Neural crest cell (in vitro differentiated cells): ENCODE results near the gene FAM81A. TPM values are rescaled to one million over a fixed set of nuclear protein-coding genes. Genes with fewer than 3 reads are reported as not detected.
"Not testable (repeated sequence)": the region's sequence is repeated elsewhere in the genome, so short reads cannot be mapped to it uniquely, and the experiment has no call there.

Experiments
- DNase-seq: peaks from one replicate; pipeline ENCODE4 v3.0.0; 2021; ENCODE audit warnings: low read depth, mixed read lengths, low spot score
- H3K27ac Mint-ChIP-seq: one replicate; pipeline ENCODE4 v1.8.0; 2021; ENCODE audit warnings: mild to moderate bottlenecking, mixed read lengths; ENCODE audit not compliant: unreplicated experiment
- H3K27me3 Mint-ChIP-seq: 2 replicates; pipeline ENCODE4 v1.8.0; 2021; ENCODE audit warnings: low read depth, mild to moderate bottlenecking, mixed read lengths
- H3K36me3 Mint-ChIP-seq: 2 replicates; pipeline ENCODE4 v1.8.0; 2021; ENCODE audit warnings: low read depth, mild to moderate bottlenecking, mixed read lengths
- H3K4me1 Mint-ChIP-seq: 2 replicates; pipeline ENCODE4 v1.8.0; 2021; ENCODE audit warnings: mixed read lengths
- H3K4me3 Mint-ChIP-seq: one replicate; pipeline ENCODE4 v1.8.0; 2021; ENCODE audit warnings: mild to moderate bottlenecking, mixed read lengths
- H3K9me3 Mint-ChIP-seq: 2 replicates; pipeline ENCODE4 v1.8.0; 2021; ENCODE audit warnings: mixed read lengths
- CTCF ChIP-seq: fragments of 200-600 bp; sonication (generic); conservative IDR thresholded peaks from 2 replicates; pipeline ENCODE4 v1.5.0; 2021; ENCODE audit warnings: antibody characterized with exemption, mild to moderate bottlenecking
- total RNA-seq: library from RNA; stranded (reverse); gene quantifications from 2 replicates; pipeline ENCODE4 v1.2.1, GENCODE V29; 2021

FAM81A gene
- total RNA-seq, 1 donor from 2014 or later = 4.2 TPM

GRCh38 chr15:59457103-59457502 lies 19.1 kb downstream of the FAM81A start:
- no peaks in the 10 kb centered on the region for H3K27me3 Mint-ChIP-seq
- H3K9me3 Mint-ChIP-seq = peaks cover 3% of the 10 kb centered on the region
- H3K4me3 Mint-ChIP-seq = no peak overlapping the region

GRCh38 chr15:59461521-59461920 lies 23.5 kb downstream of the FAM81A start:
- Mint-ChIP-seq H3K27me3 (no peaks in the 10 kb centered on the region), H3K36me3 (peaks cover 29% of the 10 kb centered on the region), H3K9me3 (peaks cover 22% of the 10 kb centered on the region), H3K27ac (no peak overlapping the region), H3K4me1 (no peaks in the 10 kb centered on the region), H3K4me3 (no peak overlapping the region)
- DNase-seq = no peak
- TF ChIP-seq CTCF = no peak

More at GRCh38 chr15:59457103-59457502, 19.1 kb downstream of the FAM81A start:
- H3K36me3 Mint-ChIP-seq = peaks cover 6% of the 10 kb centered on the region
- H3K4me1 Mint-ChIP-seq = no peaks in the 10 kb centered on the region
- no peak for DNase-seq
- no peak overlapping the region for H3K27ac Mint-ChIP-seq
- no peak for TF ChIP-seq CTCF

- H3K4me3 Mint-ChIP-seq = no peak overlapping the region
- no peak overlapping the region for H3K27ac Mint-ChIP-seq
- no peaks in the 10 kb centered on the region for H3K4me1 Mint-ChIP-seq
- TF ChIP-seq CTCF = no peak
- H3K9me3 Mint-ChIP-seq = peaks cover 2% of the 10 kb centered on the region
- no peaks in the 10 kb centered on the region for H3K27me3 Mint-ChIP-seq
- peaks cover 5% of the 10 kb centered on the region for H3K36me3 Mint-ChIP-seq
- DNase-seq = no peak
Measured at GRCh38 chr15:59473226-59473625, 35.2 kb downstream of the FAM81A start.

- H3K27ac Mint-ChIP-seq, H3K4me1 Mint-ChIP-seq, H3K36me3 Mint-ChIP-seq, H3K27me3 Mint-ChIP-seq, H3K4me3 Mint-ChIP-seq, H3K9me3 Mint-ChIP-seq, DNase-seq: not testable (repeated sequence)
Measured at GRCh38 chr15:59475161-59475560, 37.2 kb downstream of the FAM81A start.

GRCh38 chr15:59484399-59484798 lies 46.4 kb downstream of the FAM81A start:
- DNase-seq = no peak
- H3K36me3 Mint-ChIP-seq = peaks cover 9% of the 10 kb centered on the region
- H3K27me3 Mint-ChIP-seq = peaks cover 1% of the 10 kb centered on the region
- H3K4me1 Mint-ChIP-seq = no peaks in the 10 kb centered on the region
- peaks cover 12% of the 10 kb centered on the region for H3K9me3 Mint-ChIP-seq
- H3K27ac Mint-ChIP-seq = no peak overlapping the region
- no peak overlapping the region for H3K4me3 Mint-ChIP-seq
- no peak for TF ChIP-seq CTCF

- peaks cover 9% of the 10 kb centered on the region for H3K36me3 Mint-ChIP-seq
- no peaks in the 10 kb centered on the region for H3K4me1 Mint-ChIP-seq
- no peak for TF ChIP-seq CTCF
- DNase-seq = no peak
- peaks cover 2% of the 10 kb centered on the region for H3K27me3 Mint-ChIP-seq
- peaks cover 13% of the 10 kb centered on the region for H3K9me3 Mint-ChIP-seq
- H3K27ac Mint-ChIP-seq = no peak overlapping the region
- H3K4me3 Mint-ChIP-seq = no peak overlapping the region
Measured at GRCh38 chr15:59485036-59485435, 47.0 kb downstream of the FAM81A start.

GRCh38 chr15:59489485-59489884 lies 51.5 kb downstream of the FAM81A start:
- H3K36me3 Mint-ChIP-seq, H3K4me1 Mint-ChIP-seq, H3K27me3 Mint-ChIP-seq, H3K27ac Mint-ChIP-seq, H3K4me3 Mint-ChIP-seq, DNase-seq: not testable (repeated sequence)
- H3K9me3 Mint-ChIP-seq = peaks cover 13% of the 10 kb centered on the region
